GM12873 (cell line): ENCODE measurements around the gene HYOU1.

Source experiments
- TF ChIP-seq, protein P1 (sequence below): IDR thresholded peaks from 2 replicates; pipeline ENCODE4 v1.5.1; 2012; ENCODE audit warnings: low read depth, mild to moderate bottlenecking, moderate library complexity, low read length, control low read depth; ENCODE audit not compliant: insufficient read depth; ENCODE audit errors: missing control alignments

The HYOU1 gene

DNA sequence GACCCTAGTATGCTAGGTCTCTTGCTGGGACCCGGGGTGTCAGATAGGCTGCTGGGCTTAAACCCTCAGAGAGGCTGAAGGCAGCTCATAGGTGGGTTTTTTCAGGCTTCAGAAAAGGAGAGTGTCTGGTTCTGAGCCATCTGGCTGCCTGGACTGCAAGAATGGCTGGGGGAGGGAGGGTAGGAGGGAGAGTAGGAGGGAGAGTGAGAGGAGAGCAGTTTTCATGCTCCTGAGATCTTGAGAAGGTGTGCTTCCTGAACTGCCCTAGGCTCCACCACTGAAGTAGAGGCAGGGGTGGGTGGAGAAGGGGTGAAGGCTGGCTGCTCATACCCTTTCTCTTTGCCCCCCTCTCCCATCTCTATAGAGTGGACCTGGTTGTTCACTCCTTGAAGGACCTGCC is 32.3 kb upstream of the HYOU1 start:
- TF ChIP-seq, protein P1, sequence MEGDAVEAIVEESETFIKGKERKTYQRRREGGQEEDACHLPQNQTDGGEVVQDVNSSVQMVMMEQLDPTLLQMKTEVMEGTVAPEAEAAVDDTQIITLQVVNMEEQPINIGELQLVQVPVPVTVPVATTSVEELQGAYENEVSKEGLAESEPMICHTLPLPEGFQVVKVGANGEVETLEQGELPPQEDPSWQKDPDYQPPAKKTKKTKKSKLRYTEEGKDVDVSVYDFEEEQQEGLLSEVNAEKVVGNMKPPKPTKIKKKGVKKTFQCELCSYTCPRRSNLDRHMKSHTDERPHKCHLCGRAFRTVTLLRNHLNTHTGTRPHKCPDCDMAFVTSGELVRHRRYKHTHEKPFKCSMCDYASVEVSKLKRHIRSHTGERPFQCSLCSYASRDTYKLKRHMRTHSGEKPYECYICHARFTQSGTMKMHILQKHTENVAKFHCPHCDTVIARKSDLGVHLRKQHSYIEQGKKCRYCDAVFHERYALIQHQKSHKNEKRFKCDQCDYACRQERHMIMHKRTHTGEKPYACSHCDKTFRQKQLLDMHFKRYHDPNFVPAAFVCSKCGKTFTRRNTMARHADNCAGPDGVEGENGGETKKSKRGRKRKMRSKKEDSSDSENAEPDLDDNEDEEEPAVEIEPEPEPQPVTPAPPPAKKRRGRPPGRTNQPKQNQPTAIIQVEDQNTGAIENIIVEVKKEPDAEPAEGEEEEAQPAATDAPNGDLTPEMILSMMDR: no peak

DNA sequence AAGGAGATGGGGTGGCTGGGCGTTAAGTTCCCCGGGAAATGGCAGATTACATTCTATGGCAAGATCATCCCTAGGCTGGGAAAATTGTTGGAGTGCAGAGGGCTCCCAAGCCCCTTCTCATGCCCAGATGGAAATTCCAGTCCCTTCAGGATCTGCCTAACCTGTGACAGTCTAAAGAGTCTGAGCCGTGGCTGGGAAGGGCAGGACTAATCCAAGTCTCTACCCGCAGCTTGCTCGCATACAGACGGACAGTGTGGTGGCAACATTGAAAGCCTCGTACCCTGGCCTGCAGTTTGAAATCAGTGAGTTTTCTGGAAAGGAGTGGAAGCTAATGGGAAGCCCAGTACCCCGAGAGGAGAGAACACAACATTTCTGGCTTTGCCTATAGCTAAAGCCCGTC is 31.4 kb upstream of the HYOU1 start:
- TF ChIP-seq, protein P1: no peak

DNA sequence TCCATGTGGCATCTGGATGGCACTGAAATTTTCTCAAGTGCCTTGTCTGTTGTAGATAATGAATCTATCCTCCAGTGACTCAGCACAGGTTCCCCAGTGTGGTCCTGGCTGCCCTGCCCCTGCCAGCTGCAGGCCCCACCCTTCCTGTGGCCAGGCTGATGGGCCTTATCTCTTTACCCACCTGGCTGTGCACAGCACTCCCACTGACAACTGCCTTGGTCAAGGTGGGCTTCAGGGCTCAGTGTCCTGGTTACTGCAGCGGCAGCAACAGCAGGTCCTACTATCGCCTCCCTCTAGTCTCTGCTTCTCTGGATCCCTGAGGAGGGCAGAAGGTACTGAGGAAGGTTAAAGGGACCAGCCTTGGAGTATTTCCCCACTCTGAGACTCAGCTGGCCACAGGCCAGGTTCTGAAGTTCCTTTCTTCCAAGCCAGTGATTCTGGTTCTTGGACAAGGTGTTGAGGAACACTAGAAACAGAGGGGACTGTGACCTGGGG is 30.8 kb upstream of the HYOU1 start:
- TF ChIP-seq, protein P1: no peak

DNA sequence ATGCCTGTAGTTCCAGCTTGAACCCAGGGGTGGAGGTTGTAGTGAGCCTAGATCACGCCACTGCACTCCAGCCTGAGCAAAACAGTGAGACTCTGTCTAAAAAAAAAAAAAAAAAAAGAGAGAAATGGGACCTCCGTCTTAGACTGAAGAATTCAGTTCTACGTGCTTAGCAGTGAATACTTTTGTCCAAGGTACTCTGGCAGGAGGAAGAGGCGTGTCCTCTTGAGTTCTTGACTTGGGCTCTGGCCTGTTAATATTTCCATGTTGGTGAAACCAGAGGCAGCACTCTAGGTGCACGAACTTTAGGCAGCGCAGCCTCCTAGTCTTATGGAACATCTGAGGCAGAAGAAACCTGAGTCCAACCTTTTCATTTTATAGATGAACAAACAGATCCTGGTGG is 30.1 kb upstream of the HYOU1 start:
- TF ChIP-seq, protein P1: no peak

DNA sequence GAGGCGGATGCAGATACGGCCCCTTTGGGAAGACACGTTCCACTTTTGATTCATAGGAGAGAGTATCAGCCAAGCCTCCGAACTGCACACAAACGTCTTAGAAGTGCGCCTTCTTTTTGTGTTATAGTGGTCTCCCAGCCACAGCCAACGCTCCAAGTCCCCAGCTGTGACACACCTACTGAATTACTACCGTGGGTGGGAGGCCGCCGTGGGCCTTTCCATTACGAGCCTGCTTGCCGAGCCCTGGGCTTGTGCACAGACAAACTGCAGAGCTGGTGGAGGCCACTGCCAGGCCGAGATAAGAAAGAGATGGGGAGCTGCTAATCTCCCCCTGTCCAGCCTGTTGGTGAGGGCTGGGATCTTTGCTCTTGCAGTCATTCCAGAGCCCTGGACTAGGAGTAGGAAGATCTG is 28.4 kb upstream of the HYOU1 start:
- TF ChIP-seq, protein P1: no peak

DNA sequence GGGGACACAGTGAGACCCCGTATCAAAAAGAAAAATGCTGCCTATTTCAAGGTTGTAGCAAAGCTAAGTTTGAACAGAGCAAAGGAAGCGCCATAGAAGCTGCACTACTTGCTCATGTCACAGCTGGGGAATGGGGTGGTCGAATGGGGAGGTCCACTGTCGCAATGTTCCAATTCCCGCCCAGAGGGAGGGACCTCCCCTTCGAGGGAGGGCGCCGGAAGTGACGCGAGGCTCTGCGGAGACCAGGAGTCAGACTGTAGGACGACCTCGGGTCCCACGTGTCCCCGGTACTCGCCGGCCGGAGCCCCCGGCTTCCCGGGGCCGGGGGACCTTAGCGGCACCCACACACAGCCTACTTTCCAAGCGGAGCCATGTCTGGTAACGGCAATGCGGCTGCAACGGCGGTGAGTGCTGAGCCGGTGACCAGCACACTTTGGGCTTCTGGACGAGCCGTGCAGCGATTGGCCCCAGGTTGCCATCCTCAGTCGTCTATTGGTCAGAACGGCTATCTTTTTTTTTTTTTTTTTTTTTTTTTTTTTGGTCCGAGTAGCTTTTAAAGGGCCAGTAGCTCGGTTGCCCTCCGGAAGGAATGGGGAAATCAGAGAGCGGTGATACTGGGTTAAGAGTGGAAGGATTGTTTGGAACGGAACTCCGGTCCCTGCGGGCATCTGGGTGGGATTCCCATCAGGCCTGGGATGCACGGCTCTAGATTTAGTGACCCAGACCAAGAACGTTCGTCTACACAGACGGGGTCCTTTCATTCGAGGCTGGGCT is 27.8 kb upstream of the HYOU1 start, which contains the start of gene HMBS:
Gene HMBS, plus strand, starts transcription at position 219 of the 774 bp plus-strand sequence. Its CDS starts 153 bp downstream, at position 372.
- TF ChIP-seq, protein P1: no peak

DNA sequence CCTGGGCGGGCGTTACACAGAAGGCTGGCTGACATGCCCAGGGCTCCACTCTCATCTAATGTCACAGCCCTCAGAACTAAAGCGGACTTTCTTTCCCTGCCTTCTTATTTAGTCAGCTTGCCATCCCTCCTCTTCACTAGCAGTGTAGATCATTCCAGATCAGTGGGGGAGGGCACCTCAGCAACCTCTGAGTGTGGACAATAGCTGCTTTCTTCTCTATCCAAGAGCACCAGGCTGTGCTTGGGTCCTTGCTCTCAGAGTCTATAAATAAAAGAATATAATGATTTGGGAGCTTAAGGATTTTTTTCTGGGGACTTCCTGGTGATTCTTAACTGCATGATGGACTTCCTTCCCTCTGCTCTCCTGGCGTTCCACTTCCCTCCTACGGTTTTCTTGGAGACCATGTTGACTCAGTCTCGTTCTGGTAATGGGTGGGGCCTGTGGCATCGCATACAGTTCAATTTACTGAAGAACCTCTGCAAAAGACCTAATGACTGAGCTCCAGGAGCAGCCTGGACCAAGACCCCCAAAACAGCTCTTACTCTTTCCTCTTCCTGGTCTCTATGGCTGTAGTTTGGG is 24.8 kb upstream of the HYOU1 start:
- TF ChIP-seq, protein P1: no peak
